NAMALWA (cell line): ENCODE results near the gene CTSK.

Experiments used
- DNase-seq: peaks from one replicate; pipeline ENCODE4 v3.0.0-alpha.2; 2015; ENCODE audit warnings: low spot score

CTSK gene

GRCh38 chr1:150760013-150760412 lies 48.0 kb downstream of the CTSK start:
- DNase-seq: no peak

- DNase-seq: no peak
Observed at GRCh38 chr1:150753416-150753815, 54.6 kb downstream of the CTSK start.

- DNase-seq: no peak
Observed at GRCh38 chr1:150751443-150751842, 56.6 kb downstream of the CTSK start.

GRCh38 chr1:150749720-150750311 lies 58.2 kb downstream of the CTSK start:
- no peak for DNase-seq

GRCh38 chr1:150748878-150749719 lies 59.0 kb downstream of the CTSK start:
- DNase-seq: no peak
